GM12864 (cell line): Measurements from ENCODE around the gene RNF13.

ENCODE experiments used
- DNase-seq: peaks from one replicate; pipeline ENCODE4 v3.0.0-alpha.2; 2011; ENCODE audit warnings: low read depth
- H3K4me3 ChIP-seq: 2 replicates; pipeline ENCODE4 v1.5.1; 2011; ENCODE audit warnings: mild to moderate bottlenecking, low read depth, low read length, control low read depth
- TF ChIP-seq, protein P1 (sequence below): IDR thresholded peaks from 2 replicates; pipeline ENCODE4 v1.5.1; 2011; ENCODE audit warnings: low read depth, mild to moderate bottlenecking, moderate library complexity, low read length, control low read depth, inconsistent platforms; ENCODE audit errors: missing control alignments

The RNF13 gene

DNA sequence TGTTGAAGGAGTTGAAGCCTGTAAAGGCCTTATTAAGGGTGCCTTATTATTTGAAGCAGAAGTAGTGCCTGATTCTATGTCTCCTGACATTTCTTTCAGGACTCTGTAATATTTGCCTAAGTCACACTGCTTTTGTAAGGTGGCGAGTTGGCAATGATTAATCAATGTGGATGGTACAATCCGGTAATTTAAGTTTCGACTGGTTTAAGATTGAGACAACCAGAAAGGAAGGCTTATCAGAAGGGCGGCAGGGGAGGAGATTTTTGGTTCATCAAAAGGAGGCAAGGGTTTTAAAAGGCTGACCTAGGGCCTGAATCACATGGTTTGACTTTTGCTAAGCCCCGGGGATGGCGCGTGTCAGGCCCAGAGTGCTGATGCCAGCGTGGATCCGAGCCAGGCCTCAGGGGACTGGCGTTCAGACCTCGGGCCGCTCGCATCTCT, 830 bp upstream of the RNF13 start:
- peak overlapping the region; percentile 78 for H3K4me3 ChIP-seq
- no peak for DNase-seq
- TF ChIP-seq, protein P1, sequence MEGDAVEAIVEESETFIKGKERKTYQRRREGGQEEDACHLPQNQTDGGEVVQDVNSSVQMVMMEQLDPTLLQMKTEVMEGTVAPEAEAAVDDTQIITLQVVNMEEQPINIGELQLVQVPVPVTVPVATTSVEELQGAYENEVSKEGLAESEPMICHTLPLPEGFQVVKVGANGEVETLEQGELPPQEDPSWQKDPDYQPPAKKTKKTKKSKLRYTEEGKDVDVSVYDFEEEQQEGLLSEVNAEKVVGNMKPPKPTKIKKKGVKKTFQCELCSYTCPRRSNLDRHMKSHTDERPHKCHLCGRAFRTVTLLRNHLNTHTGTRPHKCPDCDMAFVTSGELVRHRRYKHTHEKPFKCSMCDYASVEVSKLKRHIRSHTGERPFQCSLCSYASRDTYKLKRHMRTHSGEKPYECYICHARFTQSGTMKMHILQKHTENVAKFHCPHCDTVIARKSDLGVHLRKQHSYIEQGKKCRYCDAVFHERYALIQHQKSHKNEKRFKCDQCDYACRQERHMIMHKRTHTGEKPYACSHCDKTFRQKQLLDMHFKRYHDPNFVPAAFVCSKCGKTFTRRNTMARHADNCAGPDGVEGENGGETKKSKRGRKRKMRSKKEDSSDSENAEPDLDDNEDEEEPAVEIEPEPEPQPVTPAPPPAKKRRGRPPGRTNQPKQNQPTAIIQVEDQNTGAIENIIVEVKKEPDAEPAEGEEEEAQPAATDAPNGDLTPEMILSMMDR = no peak

DNA sequence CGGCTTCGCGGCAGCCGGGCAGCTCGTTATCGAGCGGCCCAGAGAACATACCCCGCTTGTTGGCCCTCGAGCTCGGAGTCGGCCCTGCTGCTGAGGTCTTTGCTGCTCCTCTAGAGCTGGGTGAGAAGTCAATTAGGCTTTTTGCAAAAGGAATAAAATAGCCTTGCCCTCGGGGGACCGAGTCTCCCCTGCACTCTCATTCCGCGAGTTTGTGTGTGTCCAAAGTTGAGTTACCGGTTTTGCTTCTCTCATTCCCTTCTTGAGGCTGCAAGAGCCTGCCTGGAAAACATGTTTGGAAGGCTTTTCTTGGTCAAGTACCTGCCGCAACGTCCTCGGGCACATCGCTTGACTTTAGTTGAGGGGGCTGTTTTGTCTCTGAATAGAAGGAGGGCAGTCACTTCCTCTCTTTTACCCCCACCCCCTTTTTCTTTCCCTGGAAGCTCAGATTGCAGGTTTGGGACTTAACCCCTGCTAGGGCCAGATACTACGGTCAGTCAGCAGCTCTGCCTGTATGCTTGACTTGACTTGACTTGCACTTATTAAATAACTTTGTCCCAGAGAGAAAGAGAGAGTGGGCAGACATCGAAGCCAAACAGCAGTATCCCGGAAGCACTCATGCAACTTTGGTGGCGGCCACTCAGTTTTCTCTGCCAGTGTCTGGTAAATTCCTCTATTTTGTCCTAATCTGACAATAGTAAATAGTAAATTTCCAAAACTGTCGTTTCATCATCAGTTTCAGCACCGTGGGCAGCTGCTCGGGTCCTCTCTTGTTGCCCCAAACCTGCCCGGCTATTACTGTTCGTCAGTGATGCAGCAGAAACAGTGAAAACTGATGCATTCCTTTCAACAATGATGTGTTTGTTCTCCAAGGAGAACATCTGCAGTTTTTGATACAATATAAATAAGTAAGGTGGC, 609 bp downstream of the RNF13 start:
- TF ChIP-seq, protein P1 = no peak
- no peak for DNase-seq
- peak overlapping the region; percentile 78 for H3K4me3 ChIP-seq

DNA sequence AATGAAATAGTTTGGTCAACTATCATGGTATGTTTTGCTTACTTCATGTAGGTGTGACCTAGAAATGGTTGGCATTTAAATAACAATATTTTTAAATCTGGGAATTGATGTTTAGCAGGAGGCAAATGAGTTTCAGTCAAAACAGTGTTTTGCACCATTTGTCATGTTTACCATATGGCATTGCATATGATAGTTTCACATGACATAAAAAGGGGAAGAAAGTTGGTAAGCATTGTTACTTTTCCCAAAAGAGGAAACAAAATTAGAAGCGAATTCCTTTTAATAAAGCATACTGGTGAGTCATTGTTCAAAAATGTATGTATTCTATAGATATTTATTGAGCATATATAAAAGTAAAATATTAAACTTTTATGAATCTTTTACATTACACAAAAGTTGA, 2.3 kb downstream of the RNF13 start:
- TF ChIP-seq, protein P1 = no peak
- DNase-seq = no peak
- no peak overlapping the region for H3K4me3 ChIP-seq

DNA sequence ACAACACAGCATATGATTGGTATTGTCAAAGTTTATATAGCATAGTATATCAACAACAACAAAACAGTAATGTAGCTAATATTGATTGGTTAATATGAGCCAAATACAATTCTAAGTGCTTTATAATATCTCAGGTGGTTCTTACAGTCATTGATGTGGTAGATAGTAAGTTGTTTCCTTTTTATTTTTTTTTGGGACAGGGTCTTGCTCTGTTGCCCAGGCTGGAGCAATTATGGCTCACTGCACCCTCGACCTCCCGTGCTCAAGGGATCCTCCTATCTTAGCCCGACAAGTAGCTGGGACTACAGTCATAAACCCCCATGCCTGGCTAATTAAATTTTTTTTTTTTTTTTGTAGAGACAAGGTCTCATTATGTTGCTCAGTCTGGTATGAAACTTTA, 2.7 kb downstream of the RNF13 start:
- no peak overlapping the region for H3K4me3 ChIP-seq
- TF ChIP-seq, protein P1 = no peak
- no peak for DNase-seq

DNA sequence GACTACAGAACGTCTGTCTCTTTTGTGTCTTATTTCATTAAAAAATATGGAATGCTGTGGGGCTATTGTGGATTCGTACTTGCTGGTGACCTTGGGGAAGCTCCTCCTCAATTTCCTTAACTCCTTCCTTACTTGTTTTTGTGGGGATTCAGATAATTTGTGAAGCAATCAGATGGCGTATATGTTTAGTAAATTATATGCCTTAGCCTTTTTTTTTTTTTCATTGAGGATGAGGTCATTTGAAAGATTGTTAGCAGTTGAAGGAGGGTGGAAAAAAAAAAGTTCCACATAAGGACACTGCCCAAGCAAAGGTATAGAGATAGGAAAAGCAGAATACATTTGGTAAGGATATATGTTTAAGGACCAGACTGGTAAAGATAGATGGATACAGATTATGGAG, 3.3 kb downstream of the RNF13 start:
- no peak for DNase-seq
- TF ChIP-seq, protein P1 = no peak
- no peak overlapping the region for H3K4me3 ChIP-seq

DNA sequence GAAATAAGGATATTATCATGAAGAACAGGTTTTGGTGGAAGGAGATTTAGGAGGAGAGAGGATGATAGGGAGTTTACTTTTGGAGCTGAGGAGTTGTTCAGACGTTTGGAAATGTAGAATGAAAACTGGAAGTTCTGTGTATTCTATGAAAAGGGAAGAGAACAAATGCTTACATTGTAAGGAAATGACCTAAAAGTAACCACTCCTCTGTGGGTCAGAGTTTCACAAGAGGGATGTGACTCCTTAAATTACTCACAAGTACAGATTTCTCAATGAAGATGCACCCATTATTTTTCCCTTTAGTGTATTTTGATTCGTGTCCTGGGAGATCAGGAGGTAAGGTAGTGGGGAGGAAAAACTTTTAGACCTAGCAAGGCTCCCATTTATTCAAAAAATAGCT, 4.0 kb downstream of the RNF13 start:
- no peak for DNase-seq
- H3K4me3 ChIP-seq = no peak overlapping the region
- TF ChIP-seq, protein P1 = no peak

DNA sequence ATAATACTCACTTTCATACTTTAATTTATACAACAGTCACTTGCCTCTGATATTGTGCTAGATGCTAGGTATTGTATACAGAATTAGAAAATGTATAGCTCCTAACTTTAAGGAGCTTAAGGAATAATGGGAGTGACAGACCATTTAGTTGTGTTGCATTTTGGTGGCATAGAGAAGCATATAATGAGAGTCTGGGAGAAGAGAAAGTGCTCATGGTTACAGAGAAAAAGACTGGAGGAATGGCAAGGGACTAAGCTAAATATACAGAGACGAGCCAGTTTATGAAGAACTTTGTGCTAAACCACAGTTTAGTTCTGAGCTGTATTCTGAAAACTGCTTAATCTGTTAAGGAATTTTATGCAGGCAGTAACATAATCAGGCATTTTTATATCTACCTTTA, 6.4 kb downstream of the RNF13 start:
- no peak overlapping the region for H3K4me3 ChIP-seq
- no peak for DNase-seq
- TF ChIP-seq, protein P1 = no peak
